Inferior parietal cortex (tissue), 1 donor: ENCODE data around the gene TGM2.
A peak's percentile ranks its signal among the peaks of the same experiment; 100 is the strongest.

Experiments
- DNase-seq: peaks from one replicate; pipeline ENCODE4 v3.0.0-alpha.2; 2016; ENCODE audit errors: extremely low spot score

Gene TGM2

GRCh38 chr20:38132156-38132909 is 32.7 kb downstream of the TGM2 start:
- DNase-seq = no peak

- no peak for DNase-seq
Observed at GRCh38 chr20:38131588-38132121, 33.4 kb downstream of the TGM2 start.

- no peak for DNase-seq
Observed at GRCh38 chr20:38130687-38131587, 34.1 kb downstream of the TGM2 start.

- DNase-seq = no peak
Observed at GRCh38 chr20:38129893-38130609, 35.0 kb downstream of the TGM2 start.

- DNase-seq = no peak
Observed at GRCh38 chr20:38129248-38129865, 35.7 kb downstream of the TGM2 start.

GRCh38 chr20:38128691-38129090 is 36.4 kb downstream of the TGM2 start:
- DNase-seq = no peak

- DNase-seq = no peak
Observed at GRCh38 chr20:38127920-38128528, 37.0 kb downstream of the TGM2 start.

GRCh38 chr20:38126932-38127621 is 38.0 kb downstream of the TGM2 start:
- peak; percentile 34 for DNase-seq

- no peak for DNase-seq
Observed at GRCh38 chr20:38126146-38126921, 38.7 kb downstream of the TGM2 start.

GRCh38 chr20:38125157-38126056 is 39.7 kb downstream of the TGM2 start:
- DNase-seq = no peak

GRCh38 chr20:38123021-38123587 is 42.0 kb downstream of the TGM2 start:
- DNase-seq = no peak

- no peak for DNase-seq
Observed at GRCh38 chr20:38121741-38122140, 43.3 kb downstream of the TGM2 start.

GRCh38 chr20:38120625-38120988 is 44.5 kb downstream of the TGM2 start:
- DNase-seq = no peak

GRCh38 chr20:38119446-38119845 is 45.6 kb downstream of the TGM2 start:
- DNase-seq = no peak

- DNase-seq = no peak
Observed at GRCh38 chr20:38117635-38118034, 47.4 kb downstream of the TGM2 start.

- DNase-seq = no peak
Observed at GRCh38 chr20:38117205-38117604, 47.9 kb downstream of the TGM2 start.

- DNase-seq = no peak
Observed at GRCh38 chr20:38116409-38117165, 48.5 kb downstream of the TGM2 start.

- no peak for DNase-seq
Observed at GRCh38 chr20:38115896-38116295, 49.2 kb downstream of the TGM2 start.
